Renal cortical epithelial cell (primary cell): ENCODE results near the gene ITPKA. TPM values are rescaled to one million over a fixed set of nuclear protein-coding genes. Genes with fewer than 3 reads are reported as not detected.

ENCODE experiments used
- total RNA-seq: library from RNA; depleted of rRNA; stranded (reverse); fragments of >200 nt; gene quantifications from 2 replicates; pipeline ENCODE4 v1.2.3, GENCODE V29; 2014

The ITPKA gene
- total RNA-seq, 1 donor from 2014 or later = 4.5 TPM

Other genes with a start within 250 kb of the ITPKA start
- gene OIP5, start 161.3 kb upstream of the ITPKA start, total RNA-seq = 0.60 and 6.1 TPM in 2 replicates
- 7.8 and 53.3 TPM in 2 replicates for gene NUSAP1, start 161.0 kb upstream of the ITPKA start, total RNA-seq
- gene NDUFAF1, start 91.4 kb upstream of the ITPKA start, total RNA-seq = 45.4 and 49.1 TPM in 2 replicates
- 16.1 and 33.2 TPM in 2 replicates for gene RTF1, start 76.8 kb upstream of the ITPKA start, total RNA-seq
- gene LTK, start 20.0 kb downstream of the ITPKA start, total RNA-seq = 0.25 and 1.0 TPM in 2 replicates
- gene RPAP1, start 50.4 kb downstream of the ITPKA start, total RNA-seq = 8.7 and 32.0 TPM in 2 replicates
- 6.1 and 11.3 TPM in 2 replicates for gene TYRO3, start 65.3 kb downstream of the ITPKA start, total RNA-seq
- gene MGA, start 166.5 kb downstream of the ITPKA start, total RNA-seq = 21.7 and 74.0 TPM in 2 replicates